Stimulated activated CD8-positive, alpha-beta memory T cell treated with anti-CD3 and anti-CD28 coated beads, Interleukin-15, amount 100 ng/mL, for 48 hours (primary cell): Measurements from ENCODE around the gene USP46.

Experiments used
- DNase-seq, 2 donors: peaks; one replicate each; pipeline ENCODE4 v3.0.0-alpha.2; 2020; ENCODE audit warnings: low read depth in 2 of 2

Gene USP46

DNA sequence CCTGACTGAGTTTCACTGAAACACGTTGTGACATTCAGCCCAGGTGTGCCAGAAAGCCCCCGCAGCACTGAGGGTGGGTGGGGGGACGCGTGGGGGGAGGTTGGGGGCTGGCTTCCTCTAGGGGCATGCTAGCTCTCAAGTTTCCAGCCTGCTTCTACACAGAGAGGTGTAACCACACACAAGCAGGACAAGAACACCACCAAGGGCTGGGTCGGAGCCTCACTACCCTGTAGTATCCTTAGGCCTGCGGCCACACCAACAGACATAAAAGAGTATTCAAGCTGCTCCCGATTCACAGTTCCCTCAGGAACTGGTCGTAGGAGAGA is 1.8 kb downstream of the USP46 start:
- no peak for DNase-seq

DNA sequence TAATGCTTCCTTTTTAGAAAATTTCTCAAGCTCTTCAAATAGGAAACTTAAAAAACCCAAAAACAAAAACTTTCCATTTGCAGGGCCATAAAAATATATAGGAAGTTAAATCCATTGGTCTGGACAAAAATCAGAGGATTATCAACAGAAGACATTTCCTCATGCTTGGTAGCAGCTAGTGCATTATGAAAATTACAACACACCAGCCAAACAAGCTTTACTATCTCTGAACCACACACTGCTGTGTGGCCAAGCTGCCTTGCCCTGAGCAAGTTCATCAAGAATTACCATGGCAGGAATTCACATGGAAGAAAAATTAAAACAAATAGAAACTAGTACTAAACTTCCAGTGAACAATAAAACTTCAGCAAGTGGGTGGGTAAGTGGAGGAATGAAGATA is 3.6 kb downstream of the USP46 start:
- no peak for DNase-seq

DNA sequence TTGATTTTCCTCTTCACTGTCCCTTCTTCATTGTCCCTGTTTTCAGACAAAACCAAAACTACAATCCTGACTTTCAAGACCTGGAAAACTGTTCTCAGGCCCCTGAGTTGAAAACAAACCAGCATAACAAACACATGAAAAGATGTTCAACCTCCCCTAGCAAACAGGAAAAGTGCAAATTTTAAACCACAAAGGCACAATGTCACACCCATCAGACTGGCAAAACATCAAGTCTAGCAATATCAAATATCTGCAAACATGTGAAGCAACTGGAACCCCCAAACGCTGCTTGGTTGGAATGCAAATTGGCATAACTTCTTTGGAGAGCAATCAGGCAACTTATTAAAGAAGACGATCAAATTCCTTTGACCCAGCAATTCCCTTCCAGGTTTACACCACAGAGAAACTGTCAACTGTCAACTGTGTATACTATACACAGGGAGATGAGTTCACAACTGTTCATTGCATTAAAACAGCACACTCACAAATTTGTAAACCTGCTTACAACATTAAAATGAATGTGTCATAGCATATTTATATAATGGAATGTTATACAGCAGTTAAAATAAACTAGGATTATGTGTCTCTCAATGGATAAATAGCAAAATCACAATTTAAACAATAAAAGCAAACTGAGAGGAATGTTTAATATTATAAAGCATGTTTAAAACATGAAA is 7.0 kb downstream of the USP46 start:
- no peak for DNase-seq

- no peak for DNase-seq
These were observed 10.3 kb downstream of the USP46 start for GRCh38 chr4:52648836-52649235.

DNA sequence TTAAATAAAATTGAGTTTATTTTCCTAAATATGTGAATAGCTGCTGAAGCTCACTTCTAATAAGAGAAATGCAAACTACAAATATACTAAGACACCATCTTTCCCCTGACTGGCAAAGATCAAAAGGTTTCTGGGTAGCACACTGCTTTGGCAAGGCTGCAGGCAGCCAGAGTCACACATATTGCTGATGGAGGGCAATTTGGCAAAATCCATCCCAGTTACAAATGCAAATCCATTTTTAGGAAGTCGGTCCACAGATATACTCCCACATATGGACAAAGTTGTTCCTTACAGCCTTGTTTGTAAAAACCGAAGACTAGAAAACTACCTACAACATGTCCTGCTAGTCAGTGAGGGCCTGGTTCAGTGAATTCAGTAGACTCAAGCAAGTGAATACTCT is 12.4 kb downstream of the USP46 start:
- DNase-seq, result no peak

DNA sequence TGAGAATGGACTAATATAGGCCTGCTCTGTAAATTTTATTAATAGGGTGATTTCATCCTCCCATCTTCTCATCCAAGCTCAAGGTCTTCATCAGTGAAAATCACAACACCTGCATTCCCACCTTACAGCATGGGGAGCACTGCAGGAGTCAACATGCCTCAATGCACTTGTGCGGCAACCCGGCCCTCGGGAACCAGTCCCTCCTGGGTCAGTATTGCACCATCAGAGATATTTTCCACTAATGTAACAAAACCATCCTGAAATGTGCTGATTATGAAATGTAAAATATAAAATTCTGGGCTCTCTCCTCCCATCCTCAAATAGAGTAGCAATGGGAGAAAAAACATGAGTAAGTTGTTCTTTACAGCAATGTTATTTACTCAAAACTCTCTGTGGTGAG is 13.0 kb downstream of the USP46 start:
- no peak for DNase-seq

DNA sequence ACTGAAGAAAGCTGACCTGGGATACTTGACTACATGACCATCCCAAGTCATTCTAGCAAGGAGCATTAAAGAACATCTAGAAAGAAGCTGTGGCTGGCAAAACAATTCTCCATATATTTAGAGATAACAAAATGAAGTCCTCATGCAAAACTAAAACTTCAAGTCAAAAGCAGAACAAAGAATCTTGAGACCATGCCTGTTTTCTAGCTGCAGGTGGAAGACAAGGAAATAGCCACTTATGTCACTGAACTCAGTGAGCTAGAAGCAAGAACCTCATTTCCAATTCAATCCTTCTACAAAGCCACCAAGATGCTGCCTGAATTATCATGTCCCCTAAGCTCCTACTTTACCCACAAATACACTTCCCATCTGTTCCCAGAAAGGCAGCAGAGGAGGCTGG is 13.8 kb downstream of the USP46 start:
- DNase-seq, result no peak

- no peak for DNase-seq
These were observed 15.3 kb downstream of the USP46 start for GRCh38 chr4:52643785-52644244.

DNA sequence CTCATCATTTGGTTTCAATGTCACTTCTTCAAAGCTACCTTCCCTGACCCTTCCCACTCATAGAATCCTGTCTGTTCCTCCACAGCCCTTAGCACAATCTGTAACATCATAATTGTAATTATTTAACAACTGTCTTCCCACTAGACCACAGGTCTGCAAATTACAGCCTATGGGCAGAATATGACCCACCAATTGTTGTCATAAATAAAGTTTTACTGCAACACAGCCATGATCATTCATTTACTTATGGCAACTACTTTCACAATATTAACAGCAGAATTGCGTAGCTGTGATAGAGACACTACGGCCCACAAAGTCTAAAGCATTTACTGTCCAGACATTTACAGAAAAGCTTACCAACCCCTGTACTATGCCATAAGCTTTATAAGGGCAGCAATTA is 15.9 kb downstream of the USP46 start:
- DNase-seq, result no peak

GRCh38 chr4:52641854-52642563 is 17.1 kb downstream of the USP46 start:
- DNase-seq, result no peak

GRCh38 chr4:52640808-52641565 is 18.1 kb downstream of the USP46 start:
- no peak for DNase-seq

DNA sequence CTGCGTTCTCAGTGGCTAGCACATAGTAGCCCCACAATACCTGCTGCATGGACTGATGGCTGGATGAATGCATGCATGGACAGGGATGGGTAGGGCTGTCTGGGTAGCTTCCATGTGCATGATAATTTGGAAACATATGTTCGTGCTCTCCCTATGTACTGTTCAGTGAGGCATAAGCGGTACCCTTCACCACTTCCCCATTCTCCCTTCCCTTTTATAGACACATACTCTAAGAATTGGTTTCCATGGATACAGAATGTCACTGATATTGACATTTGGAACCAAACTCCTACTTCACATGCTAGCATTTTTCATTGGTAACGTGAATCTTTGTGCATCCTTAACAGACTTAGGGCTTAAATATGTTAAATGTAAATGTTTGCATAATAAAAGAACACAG is 20.4 kb downstream of the USP46 start:
- no peak for DNase-seq

- no peak for DNase-seq
These were observed 22.0 kb downstream of the USP46 start for GRCh38 chr4:52637116-52637515.

DNA sequence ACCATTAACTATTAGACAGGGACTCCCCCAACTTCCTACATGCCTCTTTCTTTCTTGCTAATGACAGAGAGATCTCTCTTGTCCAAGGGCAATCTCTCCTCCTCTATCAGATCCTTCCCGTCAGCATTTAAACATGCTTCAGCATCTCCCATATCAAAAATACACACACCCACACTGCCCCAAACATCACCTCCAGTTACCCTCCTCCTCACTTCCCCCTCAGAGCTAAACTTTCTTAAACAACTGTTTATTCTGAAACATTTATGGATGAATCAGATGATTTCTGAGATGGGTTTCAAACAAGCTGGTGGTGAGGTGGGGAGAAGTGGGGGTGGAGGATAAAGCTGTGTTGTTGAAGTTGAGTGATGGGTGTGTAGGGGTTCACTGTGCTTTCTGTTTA is 23.5 kb downstream of the USP46 start:
- DNase-seq, result no peak

GRCh38 chr4:52635130-52635529 is 24.0 kb downstream of the USP46 start:
- DNase-seq, result no peak

DNA sequence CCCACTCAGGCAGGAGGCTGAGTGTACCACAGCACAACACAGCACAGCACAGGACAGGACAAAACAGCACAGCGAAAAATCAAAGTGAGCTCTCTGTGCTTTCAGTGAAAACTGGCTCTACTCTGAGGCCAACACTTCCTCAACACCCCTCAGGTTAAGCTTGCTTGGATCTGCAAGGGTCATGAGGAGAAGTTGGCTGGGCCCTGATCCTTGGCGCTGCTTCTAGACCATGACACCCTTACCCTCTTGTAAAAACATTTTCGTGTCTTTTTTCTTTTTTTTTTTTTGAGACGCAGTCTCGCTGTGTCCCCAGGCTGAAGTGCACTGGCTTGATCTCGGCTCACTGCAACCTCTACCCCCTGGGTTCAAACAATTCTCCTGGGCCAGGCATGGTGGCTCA is 25.3 kb downstream of the USP46 start:
- no peak for DNase-seq

DNA sequence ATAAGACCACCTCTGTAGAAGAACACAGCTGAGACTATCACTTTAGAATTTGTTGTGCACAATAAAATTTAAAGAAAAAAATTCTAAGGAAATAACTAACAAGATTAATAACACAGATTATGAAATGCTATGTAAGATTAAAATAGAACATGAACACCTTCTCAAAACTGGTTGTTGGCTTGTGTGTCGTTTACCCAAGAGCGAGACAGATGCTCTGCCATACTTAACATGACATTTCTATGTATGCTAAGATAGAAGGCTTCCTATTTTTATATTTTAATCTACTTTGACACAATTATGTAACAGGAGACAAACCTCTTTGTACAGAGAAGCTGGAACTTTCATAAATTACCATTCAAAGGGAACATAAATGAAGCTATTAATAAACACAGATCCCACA is 30.1 kb downstream of the USP46 start:
- DNase-seq, result no peak

- no peak for DNase-seq
These were observed 30.6 kb downstream of the USP46 start for GRCh38 chr4:52628543-52628942.

DNA sequence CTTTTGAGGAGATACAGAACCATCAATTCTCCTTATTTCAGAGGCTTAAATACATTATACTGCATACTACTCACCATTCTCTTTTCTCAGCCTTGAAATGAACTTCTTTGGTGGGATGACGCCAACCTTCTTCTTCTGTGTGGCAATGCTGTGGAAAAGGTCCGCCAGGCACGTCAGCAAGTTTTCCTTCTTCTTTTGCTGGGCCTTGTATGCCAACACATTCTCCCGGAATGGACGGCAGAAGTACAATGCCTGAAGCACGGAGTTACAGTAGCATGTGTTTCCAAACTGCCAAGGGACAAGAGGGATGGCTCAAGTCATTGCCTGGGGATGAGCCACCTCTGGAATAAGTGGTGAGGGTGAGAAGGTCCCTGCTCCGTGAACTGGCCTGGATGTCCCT is 31.2 kb downstream of the USP46 start:
- DNase-seq, result no peak

GRCh38 chr4:52625216-52625615 is 33.9 kb downstream of the USP46 start:
- DNase-seq, result no peak

GRCh38 chr4:52622564-52622963 is 36.5 kb downstream of the USP46 start:
- DNase-seq, result no peak

DNA sequence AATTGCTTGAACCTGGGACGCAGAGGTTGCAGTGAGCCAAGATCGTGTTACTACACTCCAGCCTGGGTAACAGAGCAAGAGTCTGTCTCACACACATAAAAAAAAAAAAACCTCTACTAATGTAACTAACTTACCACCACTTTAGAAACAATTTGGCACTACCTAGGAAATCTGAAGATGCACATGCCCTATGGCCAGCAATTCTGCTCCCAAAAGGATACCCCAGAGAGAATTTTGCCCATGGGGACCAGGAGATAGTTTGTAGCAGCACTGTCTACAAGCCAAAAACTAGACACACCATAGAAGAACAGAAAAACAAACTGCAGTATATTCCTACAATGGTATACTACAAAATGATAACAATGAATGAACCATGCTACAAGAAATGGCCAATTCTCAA is 37.5 kb downstream of the USP46 start:
- no peak for DNase-seq

DNA sequence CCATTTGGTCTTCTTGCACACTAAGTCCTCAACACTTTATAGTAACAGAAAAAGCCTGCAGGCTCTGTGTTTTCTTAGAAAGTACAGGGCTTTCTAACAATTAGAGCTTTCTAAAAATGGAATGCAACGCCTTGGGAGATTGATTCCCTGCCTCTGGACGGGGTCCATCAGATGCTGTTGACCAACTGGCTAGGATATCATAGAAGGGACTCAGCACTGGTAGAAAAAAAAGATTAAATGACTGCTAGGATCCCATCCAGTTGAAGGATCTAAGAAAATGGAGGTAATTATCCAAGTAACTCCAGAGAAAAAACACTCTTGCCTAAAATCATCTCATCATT is 39.5 kb downstream of the USP46 start:
- no peak for DNase-seq
